TTC549 (cell line): ENCODE measurements around the gene IFT81.
"Not testable (repeated sequence)": the region's sequence is repeated elsewhere in the genome, so short reads cannot be mapped to it uniquely, and the experiment has no call there.

ENCODE experiments used
- FAIRE-seq: peaks from 2 replicates; lab custom pipeline; 2012; peaks lifted over from hg19 to GRCh38; lab: Jason Lieb, UNC

IFT81 gene

DNA sequence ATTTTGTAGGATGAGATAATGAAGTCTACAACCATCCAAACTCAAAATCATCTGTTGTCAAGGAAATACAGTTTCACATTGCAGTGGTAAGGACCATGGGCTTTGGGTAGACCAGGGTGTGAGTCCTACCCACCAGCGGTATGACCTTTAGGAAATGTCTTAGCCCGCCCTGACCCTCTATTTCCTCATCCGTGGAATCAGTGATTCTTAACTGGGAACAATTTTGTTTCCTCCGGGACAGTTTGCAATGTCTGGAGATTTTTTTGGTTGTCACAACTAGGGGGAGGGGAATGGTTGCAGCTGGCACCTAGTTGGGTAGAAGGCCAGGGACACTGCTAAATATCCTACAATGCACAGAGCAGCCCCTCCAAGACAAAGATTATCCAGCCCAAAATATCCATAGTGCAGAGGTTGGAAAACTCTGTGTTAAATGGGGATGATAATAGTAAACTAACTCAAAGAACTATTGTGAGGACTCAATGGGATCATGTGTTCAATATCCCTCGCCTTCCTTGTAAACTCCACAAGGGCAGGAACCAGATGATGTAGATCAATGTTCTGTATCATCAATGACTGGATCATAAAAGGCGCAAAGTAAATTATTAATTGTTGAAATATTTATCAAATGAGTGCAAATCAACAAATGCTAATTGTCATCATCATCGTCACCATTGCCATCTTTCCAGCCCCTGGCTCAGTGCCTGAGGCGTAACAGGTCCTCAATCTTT, 15.7 kb upstream of the IFT81 start:
- FAIRE-seq, result no peak

DNA sequence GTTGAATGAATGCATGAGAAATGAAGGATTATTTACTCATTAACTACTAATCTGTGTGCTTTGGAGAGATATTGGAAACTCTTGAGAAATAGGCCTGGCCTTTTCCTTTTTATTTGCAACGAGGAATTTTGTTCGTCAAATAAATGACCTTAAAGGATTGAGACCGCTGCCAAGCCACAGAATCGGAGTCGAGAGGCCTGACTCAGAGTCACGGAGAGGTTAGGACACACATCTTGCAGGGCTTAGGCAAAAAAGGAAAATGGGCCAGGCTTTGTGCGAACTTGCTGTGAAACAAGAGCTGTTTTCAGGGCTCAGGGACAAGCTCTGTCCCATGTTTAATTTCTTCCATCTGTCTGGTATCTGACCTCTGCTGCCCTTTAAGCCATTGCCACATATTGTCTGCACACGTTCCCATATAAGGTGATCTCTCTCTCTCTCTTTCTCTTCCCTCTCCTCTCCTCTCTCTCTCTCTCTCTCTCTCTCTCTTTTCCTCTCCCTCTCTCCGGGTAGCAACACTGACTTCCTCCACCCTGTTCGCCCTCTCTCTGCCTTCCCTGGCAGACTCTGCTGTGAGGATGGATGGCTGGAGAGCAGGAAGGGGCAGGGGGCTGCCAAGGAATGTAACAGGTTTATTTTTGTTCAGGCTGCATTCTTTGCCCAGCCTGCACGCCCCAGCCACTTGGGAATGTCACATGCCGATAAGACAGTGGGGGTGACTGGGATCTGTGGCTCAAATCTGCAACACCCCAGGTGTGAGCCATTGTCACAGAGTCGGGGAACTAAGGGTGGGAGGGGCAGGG, 14.9 kb upstream of the IFT81 start:
- no peak for FAIRE-seq

DNA sequence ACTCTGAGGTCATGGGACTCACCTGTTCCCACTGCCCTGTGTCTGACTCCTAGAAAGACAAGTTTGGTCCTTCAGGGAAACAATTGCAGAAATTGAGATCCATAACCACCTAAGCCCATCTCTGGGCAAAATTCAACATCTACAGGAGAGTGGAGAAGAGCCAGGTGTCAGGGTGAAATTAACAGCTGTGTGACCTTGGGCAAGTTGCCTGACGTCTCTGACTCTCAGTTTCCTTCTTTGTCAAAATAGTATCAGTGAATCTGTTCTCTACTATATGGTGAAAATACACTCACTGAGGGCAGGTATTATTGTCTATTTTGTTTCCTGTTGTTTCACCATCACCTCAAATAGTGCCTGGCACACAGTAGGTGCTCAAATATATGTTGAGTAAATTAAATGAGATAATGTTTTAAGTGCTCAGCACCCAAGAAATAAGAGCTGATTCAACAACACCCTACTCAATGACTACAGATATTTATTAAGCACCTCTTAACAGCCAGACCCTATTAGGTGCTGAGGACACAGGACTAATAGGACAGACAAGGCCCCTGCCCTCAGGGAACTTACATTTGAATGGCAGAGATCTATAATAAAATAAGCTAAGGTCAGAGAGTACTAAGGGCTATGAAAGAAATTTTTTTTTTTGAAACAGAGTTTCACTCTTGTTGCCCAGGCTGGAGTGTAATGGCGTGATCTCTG, 14.2 kb upstream of the IFT81 start:
- FAIRE-seq, result no peak

DNA sequence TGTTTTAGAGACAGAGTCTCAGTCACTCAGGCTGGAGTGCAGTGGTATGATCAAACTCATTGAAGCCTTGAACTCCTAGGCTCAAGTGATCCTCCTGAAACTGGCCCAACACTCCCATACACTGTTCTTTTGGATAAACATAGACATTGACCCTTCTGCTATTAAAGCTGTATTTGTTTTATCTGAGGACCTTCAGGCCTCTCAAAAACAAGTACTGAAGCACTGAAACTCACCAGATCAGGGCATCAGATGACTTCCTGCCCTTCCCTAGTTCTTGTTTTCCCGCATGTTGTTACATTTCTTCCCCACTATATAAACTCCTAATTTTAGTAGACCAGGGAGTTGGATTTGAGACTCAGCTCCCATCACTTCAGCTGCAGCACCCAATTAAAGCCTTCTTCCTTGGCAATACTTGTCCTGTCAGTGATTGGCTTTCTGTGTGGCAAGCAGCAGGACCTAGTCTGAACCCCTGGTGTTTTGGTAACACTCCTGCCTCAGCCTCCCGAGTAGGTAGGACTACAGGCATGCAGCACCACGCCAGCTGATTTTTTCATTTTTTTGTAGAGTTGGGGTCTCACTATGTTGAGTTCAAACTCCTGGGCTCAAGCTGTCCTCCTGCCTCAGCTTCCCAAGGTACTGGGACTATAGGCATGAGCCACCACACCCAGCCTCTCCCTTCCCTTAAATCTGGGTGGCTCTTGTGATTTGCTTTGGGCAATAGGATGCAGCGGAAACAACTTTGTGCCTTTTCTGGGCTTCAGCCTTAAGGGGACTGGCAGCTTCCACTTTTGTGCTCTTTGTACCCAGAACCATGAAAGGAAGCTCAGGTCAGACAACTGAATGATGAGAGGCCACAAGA, 12.5 kb upstream of the IFT81 start:
- FAIRE-seq, result no peak

DNA sequence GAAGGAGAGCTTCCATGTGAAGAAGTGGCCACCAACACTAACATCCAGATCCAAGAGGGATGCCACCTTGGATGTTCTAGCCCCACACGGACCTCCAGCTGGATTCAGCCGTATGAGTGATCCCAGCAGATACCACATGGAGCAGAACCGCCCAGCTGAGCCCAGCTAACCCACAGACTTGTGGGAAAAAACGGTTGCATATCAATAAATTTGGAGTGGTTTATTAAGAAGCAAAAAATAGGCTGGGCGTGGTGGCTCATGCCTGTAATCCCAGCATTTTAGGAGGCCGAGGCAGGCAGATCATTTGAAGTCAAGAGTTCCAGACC, 11.9 kb upstream of the IFT81 start:
- FAIRE-seq, result no peak

DNA sequence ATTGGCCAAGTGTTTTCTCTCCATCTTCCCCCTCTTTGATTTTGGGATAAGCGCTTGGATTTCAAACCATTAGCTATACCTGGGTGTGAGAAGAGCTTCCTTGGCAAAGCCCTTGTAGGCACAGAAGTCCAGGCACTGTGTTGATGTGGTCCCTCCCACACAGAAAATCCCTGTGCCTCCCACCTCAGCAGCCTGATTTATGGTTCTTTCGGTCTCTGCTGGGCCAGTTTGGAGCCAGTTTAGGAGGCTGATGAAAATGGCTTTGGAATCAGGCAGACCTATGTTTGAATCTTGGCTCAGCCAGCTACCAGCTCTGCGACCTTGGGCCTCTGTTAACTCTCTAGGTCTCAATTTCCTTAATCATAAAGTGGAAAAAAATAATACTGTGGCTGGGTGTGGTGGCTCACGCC, 9.6 kb upstream of the IFT81 start:
- FAIRE-seq, result no peak

DNA sequence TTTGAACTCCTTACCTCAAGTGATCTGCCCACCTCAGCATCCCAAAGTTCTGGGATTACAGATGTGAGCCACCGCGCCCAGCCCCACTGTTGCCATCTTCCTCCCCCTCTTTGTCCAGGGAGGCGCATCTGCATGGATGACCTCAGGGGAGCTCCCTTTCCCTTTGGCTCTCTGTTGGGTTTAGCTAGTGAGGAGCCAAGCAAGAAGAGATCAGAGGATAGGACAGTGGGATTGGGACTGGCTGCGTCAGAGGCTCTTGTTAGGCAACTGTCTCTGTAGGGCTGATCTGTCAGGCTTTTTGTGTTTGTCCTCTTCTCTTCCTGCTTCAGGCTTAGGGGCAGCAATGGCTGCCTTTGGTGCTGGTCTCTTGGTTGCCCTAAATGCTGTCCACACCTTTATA, 8.5 kb upstream of the IFT81 start:
- FAIRE-seq, result no peak

DNA sequence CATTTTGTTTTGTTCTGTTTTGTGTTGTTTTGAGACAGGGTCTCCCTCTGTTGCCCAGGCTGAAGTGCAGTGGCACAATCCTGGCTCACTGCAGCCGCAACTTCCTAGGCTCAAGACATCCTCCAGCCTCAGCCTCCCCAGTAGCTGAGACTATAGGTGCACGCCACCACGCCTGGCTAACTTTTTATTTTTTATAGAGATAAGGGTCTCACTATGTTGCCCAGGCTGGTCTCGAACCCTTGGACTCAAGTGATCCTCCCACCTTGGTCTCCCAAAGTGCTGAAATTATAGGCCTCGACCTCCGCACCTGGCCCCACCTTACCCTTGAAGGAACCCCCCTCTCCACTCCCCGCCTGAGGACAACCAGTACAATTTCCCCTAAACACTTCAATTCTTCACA, 7.5 kb upstream of the IFT81 start:
- FAIRE-seq, result no peak

DNA sequence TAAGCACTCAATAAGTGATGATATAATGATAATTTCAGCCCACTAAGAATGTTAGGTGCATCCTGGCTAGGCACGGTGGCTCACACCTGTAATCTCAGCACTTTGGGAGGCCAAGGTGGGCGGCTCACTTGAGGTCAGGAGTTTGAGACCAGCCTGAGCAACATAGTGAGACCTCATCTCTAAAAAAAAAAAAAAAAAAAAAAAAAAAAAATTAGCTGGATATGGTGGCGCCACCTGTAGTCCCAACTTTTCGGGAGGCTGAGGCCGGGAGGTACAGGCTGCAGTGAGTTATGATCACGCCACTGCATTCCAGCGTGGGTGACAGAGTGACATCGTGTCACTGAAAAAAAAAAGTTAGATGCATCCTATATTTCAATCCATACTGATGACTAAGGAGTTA, 6.9 kb upstream of the IFT81 start:
- FAIRE-seq, result not testable (repeated sequence)

DNA sequence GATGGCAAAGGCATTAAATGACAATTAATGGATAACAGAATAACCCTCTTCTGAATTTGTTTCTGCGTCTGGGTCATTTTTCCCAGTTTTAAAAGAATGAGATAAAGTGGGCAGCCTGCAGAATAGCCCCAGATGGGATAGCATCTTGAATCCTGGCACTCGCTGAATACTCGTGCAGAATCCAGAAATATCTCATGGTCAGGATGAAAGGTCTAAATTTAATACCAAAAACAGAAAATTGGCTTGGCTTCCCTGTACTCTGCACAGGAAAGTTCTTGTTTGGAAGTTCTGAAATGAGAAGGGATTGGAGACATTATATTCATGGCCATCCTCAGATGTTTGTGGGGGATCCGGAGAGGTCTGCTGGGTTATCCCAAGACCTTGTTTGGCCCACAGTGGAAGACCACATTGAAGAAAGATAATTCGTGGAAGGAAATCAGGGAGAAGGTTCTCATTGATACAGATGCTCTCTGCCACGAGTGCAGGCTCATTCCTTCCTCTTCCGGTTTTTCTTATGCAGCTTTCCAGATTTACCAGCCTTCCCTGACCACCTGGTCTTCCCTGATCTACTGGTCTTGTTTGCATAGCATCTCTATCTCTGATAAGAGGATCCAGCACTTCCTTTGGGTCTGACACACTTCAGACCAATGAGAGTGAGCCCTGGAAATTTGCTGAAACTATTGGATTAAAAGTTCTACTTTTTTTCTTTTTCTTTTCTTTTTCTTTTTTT, 6.0 kb upstream of the IFT81 start:
- FAIRE-seq, result no peak

DNA sequence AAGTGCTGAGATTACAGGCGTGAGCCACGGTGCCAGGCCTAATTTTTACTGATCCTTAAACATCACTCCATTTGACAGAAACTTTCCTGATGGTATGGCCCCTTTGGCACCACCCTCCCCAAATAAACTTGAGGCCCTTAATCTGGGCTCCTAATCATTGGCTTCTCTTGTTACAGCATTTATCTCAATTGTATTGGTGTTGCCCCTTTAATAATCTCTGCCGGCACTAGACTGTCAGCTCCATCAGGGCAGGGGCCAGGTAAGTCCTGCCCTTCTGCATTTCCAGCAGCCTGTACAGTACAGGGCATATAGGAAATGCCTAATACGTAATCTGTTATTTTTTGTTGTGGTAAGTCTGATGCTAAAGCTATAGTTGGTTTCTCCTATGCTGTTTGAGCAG, 1.2 kb upstream of the IFT81 start:
- no peak for FAIRE-seq

DNA sequence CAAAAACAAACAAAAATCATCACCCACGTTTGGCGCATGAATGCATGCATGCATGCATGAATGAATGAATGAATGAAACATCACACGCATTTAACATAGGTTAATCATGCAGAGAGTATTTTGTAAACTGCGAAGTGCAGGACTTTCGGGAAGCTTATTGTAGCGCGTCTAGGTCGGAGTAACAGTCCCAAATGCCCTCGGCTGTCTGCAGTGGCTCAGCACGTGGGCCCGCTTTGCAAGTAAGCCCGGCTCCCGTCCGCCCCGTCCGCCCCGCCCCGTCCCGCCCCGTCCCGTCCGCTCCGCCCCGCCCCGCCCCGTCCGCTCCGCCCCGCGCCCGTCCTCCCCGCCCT, 263 bp upstream of the IFT81 start:
- no peak for FAIRE-seq

DNA sequence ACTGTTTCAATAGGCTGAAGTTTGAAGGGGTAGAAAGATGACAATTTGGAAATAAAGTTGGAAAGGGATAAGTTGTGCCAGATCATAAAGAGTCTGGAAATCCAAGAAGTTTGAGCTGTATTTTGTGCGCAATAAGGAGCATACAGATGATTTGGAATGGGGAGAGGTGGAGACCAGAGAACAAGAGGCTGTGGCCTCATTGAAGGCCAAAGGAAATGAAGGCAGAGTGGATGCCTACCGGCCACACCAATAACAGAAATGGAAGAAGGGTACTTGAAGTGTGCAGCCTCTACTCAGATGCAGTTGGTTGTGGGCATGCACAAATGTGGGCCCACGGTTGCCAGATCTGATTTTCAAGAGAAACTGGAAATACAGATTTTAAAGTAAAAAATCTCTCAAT, 2.4 kb downstream of the IFT81 start:
- FAIRE-seq, result no peak

DNA sequence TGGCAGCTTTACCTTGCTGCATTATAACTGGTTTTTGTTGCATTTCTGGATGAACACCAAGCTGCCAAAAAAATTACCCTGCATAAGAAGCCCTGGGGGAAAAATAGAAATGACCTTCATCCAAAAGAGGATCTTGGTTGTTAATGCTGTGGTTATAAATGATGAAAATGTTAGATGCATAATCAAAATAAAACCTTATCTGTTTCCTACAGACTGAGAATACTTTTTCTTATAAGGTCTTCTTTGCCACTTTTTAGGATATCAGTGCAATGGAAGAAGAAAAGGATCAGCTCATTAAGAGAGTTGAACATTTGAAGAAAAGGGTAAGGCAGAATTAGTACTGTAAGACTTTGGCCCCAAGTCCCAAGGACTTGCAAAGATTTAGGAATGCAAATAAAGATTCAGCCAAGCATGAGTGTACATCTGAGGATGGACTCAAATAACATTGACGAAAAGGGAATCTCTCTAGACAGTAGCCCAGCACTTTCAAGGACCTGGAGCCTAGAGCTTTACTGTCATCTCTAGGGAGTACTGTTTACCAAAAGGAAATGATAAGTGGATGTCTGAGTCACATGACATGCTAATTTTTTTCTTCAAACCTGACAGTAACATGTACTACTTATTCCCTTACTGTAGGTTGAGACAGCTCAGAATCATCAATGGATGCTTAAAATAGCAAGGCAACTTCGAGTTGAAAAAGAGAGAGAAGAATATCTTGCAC, 10.7 kb downstream of the IFT81 start:
- FAIRE-seq, result no peak

DNA sequence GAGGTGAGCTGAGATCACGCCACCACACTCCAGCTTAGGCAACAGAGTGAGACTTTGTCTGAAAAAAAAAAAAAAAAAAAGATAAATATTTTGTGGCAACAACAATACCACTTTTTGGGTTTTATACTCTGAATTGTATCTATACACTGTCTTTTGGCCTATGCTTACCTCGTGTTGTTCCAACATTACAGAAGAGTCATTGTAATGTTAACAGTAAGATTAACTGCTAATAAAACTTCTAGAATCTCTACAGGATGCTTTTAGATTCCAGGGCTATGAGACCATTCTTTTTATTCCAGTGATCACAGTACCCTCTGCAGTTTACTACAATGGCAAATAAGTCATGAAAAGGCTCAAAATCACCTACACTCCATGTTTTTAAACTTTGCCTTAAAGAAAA, 11.6 kb downstream of the IFT81 start:
- FAIRE-seq, result no peak

DNA sequence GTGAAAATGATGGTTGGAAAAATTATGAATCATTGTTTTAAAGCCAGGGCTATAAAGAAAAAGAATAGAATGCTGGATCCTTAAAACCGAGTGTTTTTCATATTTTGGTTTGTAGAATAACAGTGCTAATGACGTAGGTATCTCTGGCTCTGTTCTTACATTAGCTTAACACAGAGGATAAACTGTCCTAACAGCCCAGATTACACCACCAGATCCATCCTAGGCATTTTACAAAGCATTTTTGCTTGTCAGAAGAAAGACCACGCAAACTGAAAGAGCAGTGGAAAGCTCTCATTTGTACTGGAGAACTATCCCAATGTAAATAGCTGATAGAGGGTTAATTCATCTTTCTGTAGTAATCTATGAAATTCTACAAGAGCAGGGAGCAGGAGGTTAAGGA, 13.6 kb downstream of the IFT81 start:
- no peak for FAIRE-seq

DNA sequence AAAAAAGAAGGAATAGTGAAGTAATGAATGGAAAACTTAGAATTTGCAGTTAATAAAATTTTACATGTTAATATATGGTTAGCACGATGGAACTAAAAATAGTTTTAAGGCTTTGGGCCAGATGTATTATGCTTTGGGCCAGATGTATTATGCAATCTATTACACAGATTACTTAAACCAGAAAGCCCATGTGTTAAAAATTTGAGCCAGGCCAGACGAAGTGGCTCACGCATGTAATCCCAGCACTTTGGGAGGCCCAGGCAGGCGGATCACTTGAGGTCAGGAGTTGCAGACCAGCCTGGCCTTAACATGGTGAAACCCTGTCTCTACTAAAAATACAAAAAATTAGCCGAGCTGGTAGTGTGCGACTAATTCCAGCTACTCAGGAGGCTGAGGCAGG, 17.2 kb downstream of the IFT81 start:
- no peak for FAIRE-seq

DNA sequence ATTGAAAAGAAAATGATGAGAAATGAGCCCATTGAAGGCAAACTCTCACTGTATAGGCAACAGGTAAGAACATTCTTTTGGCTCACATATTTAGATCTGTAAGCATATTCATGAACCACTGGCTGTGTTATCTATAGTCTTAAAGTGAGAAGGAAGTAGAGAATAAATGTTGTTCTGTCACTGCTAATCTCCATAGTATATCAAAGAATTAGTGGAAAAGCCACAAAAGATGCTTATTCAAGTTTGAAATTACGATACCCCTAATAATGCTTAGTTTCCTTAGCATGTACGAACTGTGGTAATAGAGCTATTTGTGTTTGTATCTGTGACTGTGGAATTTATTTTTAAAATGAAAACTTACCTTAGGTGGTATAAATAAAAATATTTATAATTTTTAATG, 22.8 kb downstream of the IFT81 start:
- no peak for FAIRE-seq

DNA sequence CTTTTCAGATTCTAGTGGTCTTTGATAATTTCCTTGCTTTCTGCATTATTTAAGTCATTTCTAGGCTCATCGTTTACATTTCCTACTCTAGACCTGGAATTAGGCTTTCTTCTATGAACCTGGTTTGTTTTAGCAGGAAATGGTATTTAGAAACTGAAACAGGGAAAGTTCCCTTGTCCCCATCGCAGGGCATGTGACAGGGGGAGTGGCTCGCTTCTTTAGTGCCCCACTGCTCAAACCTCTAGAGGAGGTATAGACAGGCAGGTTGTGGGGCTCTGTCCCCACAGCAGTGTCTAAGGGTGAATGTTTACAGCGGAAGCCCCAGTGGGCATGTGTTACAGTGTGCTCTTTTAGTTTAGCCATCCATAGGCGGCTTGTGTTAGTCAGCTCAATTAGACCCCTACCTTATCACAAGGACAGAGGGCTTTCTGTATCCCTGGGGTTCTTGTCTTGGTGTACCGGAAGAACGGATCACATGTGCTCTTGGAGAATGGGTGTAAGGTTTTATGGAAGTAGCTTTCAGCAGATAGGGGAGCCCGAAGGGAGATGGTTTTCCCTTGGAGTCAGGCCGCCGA, 25.0 kb downstream of the IFT81 start:
- FAIRE-seq, result no peak

DNA sequence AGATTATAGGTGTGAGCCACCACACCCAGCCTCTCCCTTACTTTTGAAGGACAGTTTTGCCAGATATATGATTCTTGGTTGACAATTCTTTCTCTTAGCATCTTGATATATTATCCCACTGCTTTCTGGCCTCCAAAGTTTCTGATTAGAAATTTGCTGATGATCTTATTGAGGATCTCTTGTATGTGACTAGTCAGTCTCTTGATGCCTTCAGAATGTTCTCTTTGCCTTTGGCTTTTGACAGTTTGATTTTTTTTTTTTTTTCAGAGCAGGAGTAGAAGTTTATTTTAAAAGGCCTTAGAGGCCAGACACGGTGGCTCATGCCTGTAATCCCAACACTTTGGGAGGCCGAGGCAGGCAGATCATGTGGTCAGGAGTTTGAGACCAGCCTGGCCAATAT, 32.6 kb downstream of the IFT81 start:
- FAIRE-seq, result no peak

DNA sequence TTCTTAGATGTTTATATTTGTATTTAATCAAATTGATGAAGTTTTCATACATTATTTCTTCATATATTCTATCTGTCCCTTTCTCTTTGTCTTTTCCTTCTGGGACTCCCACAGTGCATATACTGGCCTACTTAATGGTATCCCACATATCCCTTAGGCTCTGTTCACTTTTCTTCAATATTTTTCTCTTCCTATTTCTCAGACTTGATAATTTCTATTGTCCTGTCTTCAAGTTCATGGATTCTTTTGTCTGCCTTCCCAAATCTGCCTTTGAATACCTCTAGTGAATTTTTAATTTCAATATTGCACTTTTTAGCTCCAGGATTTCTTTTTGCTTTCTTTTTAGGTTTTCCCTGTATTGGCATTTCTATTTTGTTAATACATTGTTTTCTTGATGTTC, 33.4 kb downstream of the IFT81 start:
- FAIRE-seq, result no peak
